22Rv1 (cell line): Measurements from ENCODE around the gene ISG20L2.

ENCODE experiments used
- ZFX ChIP-seq: fragments of 450-650 bp; IDR thresholded peaks from 2 replicates; pipeline ENCODE4 v1.6.1; 2017; ENCODE audit warnings: antibody characterized with exemption, borderline replicate concordance
- TF ChIP-seq, protein P1 (sequence below): fragments of 450-650 bp; IDR thresholded peaks from 2 replicates; pipeline ENCODE4 v1.5.1; 2017; ENCODE audit warnings: mild to moderate bottlenecking

GRCh38 chr1:156709757-156710489 is 18.6 kb downstream of the ISG20L2 start:
- no peak for TF ChIP-seq ZFX
- TF ChIP-seq, protein P1, sequence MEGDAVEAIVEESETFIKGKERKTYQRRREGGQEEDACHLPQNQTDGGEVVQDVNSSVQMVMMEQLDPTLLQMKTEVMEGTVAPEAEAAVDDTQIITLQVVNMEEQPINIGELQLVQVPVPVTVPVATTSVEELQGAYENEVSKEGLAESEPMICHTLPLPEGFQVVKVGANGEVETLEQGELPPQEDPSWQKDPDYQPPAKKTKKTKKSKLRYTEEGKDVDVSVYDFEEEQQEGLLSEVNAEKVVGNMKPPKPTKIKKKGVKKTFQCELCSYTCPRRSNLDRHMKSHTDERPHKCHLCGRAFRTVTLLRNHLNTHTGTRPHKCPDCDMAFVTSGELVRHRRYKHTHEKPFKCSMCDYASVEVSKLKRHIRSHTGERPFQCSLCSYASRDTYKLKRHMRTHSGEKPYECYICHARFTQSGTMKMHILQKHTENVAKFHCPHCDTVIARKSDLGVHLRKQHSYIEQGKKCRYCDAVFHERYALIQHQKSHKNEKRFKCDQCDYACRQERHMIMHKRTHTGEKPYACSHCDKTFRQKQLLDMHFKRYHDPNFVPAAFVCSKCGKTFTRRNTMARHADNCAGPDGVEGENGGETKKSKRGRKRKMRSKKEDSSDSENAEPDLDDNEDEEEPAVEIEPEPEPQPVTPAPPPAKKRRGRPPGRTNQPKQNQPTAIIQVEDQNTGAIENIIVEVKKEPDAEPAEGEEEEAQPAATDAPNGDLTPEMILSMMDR, result no peak
